Suprapubic skin (tissue), 3 donors: ENCODE data around the gene PCGF6.

Experiments used
- CTCF ChIP-seq, 2 donors: fragments of 200-600 bp in 1 of 2; fragments of 450-650 bp in 1 of 2; sonication (generic) in 1 of 2; IDR thresholded peaks; one replicate each; pipeline ENCODE4 v1.5.1; 2016 to 2019; ENCODE audit warnings: antibody characterized with exemption in 2 of 2, mild to moderate bottlenecking in 1 of 2, moderate library complexity in 1 of 2
- EP300 ChIP-seq: sonication (generic); formaldehyde crosslinking; IDR thresholded peaks from one replicate; pipeline ENCODE4 v1.6.1; 2017; ENCODE audit warnings: antibody characterized with exemption
- POLR2A ChIP-seq, 2 donors: fragments of 450-650 bp; IDR thresholded peaks; one replicate each; pipeline ENCODE4 v1.6.1; 2017; ENCODE audit warnings: antibody characterized with exemption in 2 of 2, mild to moderate bottlenecking in 2 of 2, moderate library complexity in 2 of 2

GRCh38 chr10:103367379-103367781 is 16.4 kb upstream of the PCGF6 start:
- TF ChIP-seq CTCF (IDR thresholded peaks at IDR 0.05), result no peak
- TF ChIP-seq POLR2A (IDR thresholded peaks at IDR 0.05), result no peak
- TF ChIP-seq EP300, result no peak
